Panc1 (cell line): Measurements from ENCODE around the gene CSMD2.

Experiments
- POLR2AphosphoS5 ChIP-seq: IDR thresholded peaks from 2 replicates; pipeline ENCODE4 v1.6.1; 2012; ENCODE audit warnings: mild to moderate bottlenecking, low read depth, low read length, moderate library complexity
- SIN3A ChIP-seq: IDR thresholded peaks from 2 replicates; pipeline ENCODE4 v1.6.1; 2012; ENCODE audit warnings: low read depth, mild to moderate bottlenecking, low read length, moderate library complexity, borderline replicate concordance; ENCODE audit not compliant: insufficient read depth
- TF ChIP-seq, protein P1 (sequence below): fragments of 450-650 bp; IDR thresholded peaks from 2 replicates; pipeline ENCODE4 v1.5.1; 2017; ENCODE audit warnings: mild to moderate bottlenecking
- TF ChIP-seq, protein P2 (sequence below), 2 experiments: IDR thresholded peaks; 2 replicates each; pipeline ENCODE4 v1.6.1; 2011 to 2012; ENCODE audit warnings: low read depth in 2 of 2, control low read depth in 1 of 2, low read length in 1 of 2, mild to moderate bottlenecking in 1 of 2, moderate library complexity in 1 of 2; ENCODE audit not compliant: insufficient read depth in 1 of 2

DNA sequence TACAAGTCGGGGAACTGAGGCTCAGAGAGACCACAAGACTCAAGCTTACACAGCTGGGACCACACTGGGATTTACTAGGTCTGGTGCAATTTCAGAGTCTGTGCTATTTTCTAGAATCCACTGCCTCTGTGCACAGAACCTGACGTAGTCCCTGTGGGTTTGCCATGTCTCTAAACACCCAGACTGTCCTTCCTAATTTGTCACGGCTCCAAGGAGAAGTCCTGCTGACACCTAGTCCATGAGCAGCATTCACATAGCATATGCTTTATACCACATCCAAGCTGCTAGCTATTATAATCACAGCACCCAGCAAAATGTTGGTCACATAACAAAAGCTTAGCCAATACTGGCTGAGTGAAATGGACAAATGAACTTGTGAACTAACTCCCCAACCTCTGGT lies 380.2 kb downstream of the CSMD2 start:
- TF ChIP-seq POLR2AphosphoS5 (no peak), SIN3A (no peak)
- TF ChIP-seq, protein P1, sequence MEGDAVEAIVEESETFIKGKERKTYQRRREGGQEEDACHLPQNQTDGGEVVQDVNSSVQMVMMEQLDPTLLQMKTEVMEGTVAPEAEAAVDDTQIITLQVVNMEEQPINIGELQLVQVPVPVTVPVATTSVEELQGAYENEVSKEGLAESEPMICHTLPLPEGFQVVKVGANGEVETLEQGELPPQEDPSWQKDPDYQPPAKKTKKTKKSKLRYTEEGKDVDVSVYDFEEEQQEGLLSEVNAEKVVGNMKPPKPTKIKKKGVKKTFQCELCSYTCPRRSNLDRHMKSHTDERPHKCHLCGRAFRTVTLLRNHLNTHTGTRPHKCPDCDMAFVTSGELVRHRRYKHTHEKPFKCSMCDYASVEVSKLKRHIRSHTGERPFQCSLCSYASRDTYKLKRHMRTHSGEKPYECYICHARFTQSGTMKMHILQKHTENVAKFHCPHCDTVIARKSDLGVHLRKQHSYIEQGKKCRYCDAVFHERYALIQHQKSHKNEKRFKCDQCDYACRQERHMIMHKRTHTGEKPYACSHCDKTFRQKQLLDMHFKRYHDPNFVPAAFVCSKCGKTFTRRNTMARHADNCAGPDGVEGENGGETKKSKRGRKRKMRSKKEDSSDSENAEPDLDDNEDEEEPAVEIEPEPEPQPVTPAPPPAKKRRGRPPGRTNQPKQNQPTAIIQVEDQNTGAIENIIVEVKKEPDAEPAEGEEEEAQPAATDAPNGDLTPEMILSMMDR, result no peak
- TF ChIP-seq, protein P2, sequence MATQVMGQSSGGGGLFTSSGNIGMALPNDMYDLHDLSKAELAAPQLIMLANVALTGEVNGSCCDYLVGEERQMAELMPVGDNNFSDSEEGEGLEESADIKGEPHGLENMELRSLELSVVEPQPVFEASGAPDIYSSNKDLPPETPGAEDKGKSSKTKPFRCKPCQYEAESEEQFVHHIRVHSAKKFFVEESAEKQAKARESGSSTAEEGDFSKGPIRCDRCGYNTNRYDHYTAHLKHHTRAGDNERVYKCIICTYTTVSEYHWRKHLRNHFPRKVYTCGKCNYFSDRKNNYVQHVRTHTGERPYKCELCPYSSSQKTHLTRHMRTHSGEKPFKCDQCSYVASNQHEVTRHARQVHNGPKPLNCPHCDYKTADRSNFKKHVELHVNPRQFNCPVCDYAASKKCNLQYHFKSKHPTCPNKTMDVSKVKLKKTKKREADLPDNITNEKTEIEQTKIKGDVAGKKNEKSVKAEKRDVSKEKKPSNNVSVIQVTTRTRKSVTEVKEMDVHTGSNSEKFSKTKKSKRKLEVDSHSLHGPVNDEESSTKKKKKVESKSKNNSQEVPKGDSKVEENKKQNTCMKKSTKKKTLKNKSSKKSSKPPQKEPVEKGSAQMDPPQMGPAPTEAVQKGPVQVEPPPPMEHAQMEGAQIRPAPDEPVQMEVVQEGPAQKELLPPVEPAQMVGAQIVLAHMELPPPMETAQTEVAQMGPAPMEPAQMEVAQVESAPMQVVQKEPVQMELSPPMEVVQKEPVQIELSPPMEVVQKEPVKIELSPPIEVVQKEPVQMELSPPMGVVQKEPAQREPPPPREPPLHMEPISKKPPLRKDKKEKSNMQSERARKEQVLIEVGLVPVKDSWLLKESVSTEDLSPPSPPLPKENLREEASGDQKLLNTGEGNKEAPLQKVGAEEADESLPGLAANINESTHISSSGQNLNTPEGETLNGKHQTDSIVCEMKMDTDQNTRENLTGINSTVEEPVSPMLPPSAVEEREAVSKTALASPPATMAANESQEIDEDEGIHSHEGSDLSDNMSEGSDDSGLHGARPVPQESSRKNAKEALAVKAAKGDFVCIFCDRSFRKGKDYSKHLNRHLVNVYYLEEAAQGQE (IDR thresholded peaks at IDR 0.05; ENCODE audit: insufficient read depth in 1 of 2, low read depth in 2 of 2, low read length in 1 of 2), result no peak
